ENCODE results near the gene CYTH2. TPM values are rescaled to one million over a fixed set of nuclear protein-coding genes. Genes with fewer than 3 reads are reported as not detected.

The CYTH2 gene, protein sequence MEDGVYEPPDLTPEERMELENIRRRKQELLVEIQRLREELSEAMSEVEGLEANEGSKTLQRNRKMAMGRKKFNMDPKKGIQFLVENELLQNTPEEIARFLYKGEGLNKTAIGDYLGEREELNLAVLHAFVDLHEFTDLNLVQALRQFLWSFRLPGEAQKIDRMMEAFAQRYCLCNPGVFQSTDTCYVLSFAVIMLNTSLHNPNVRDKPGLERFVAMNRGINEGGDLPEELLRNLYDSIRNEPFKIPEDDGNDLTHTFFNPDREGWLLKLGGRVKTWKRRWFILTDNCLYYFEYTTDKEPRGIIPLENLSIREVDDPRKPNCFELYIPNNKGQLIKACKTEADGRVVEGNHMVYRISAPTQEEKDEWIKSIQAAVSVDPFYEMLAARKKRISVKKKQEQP
- 100 to 1,000 TPM in 2 of 4 donors, 10 to 100 TPM in 2; 91.6 to 232 (median 139) TPM for total RNA-seq

DNA sequence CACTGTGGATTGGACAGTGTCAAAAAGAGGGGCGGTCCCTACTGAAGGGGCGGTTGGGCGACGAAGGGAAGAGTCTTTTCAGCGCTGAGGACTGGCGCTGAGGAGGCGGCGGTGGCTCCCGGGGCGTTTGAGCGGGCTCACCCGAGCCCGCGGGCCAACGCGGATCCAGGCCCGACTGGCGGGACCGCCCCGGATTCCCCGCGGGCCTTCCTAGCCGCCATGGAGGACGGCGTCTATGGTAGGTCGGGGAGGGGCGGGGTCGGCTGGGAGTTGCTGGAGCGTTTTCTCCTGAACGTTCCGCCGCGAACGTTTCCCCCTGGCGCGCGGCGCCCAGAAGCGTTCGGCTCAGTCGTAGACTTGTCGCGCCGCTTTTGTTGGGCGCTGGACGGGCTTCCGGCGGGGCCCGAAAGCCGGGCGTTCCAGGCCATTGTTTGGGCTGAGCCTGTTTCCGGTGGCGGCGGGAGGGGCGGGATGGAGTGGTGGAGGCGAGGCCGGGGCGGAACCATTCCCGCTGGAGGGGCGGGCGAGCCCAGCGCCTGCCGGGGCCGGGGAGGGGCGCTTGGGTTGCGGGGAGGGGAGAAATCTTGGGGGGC is at the start of gene CYTH2:
CYTH2 (plus strand) TSS at position 81 of the 593 bp plus-strand sequence; CDS start at position 220, 139 bp downstream.
- 0% methylated on average over 8 to 15 of the region's 66 CpGs for WGBS, 2 donors
- peaks cover 41 to 46% of the 10 kb centered on the region in 2 donors for H3K4me1 ChIP-seq
- H3K4me3 ChIP-seq (replicated peaks in 1 of 3) = peak within 1 kb of the TSS; percentile 43 to 89 (median 75)
- peaks cover 36 to 40% of the 10 kb centered on the region in 2 donors for H3K36me3 ChIP-seq
- DNase-seq = peak; percentile 88 to 91
- no peaks in the 10 kb centered on the region for H3K27me3 ChIP-seq
- TF ChIP-seq, protein P1, sequence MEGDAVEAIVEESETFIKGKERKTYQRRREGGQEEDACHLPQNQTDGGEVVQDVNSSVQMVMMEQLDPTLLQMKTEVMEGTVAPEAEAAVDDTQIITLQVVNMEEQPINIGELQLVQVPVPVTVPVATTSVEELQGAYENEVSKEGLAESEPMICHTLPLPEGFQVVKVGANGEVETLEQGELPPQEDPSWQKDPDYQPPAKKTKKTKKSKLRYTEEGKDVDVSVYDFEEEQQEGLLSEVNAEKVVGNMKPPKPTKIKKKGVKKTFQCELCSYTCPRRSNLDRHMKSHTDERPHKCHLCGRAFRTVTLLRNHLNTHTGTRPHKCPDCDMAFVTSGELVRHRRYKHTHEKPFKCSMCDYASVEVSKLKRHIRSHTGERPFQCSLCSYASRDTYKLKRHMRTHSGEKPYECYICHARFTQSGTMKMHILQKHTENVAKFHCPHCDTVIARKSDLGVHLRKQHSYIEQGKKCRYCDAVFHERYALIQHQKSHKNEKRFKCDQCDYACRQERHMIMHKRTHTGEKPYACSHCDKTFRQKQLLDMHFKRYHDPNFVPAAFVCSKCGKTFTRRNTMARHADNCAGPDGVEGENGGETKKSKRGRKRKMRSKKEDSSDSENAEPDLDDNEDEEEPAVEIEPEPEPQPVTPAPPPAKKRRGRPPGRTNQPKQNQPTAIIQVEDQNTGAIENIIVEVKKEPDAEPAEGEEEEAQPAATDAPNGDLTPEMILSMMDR (IDR thresholded peaks at IDR 0.05) = no peak
- TF ChIP-seq POLR2A (IDR thresholded peaks at IDR 0.05) = peak; percentile 76 to 95
- intact Hi-C loops (cut with DNase I) = no loop called here
- H3K9me3 ChIP-seq = no peaks in the 10 kb centered on the region
- H3K27ac ChIP-seq = peak within 1 kb of the TSS; percentile 94 to 97 (median 96)

DNA sequence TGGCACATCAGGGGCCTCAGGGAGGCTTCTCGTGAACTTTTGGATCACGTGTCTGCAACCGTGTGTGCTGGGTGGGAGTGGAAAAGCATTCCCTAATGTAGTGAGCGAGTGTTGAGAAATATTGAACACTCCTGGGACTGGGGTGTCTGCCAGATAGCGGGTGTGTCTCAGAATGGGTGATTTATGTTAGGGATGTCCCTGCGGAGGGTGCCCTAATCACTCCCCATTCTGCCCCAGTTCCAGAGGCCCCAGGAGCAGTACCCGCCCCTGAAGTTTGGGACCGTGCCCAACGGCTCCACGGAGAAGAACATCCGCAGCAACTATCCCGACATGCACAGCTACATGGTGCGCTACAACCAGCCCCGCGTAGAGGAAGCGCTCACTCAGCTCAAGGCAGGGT is 47.6 kb upstream of the CYTH2 start:
- TF ChIP-seq, protein P1 (IDR thresholded peaks at IDR 0.05) = no peak
- no peak for TF ChIP-seq POLR2A (IDR thresholded peaks at IDR 0.05)
- no peak overlapping the region for H3K27ac ChIP-seq
- H3K4me3 ChIP-seq (replicated peaks in 1 of 3) = no peak overlapping the region
- no peaks in the 10 kb centered on the region for H3K36me3 ChIP-seq
- H3K4me1 ChIP-seq = peaks cover 0 to 9% of the 10 kb centered on the region in 2 donors
- no peaks in the 10 kb centered on the region for H3K27me3 ChIP-seq
- no peak for DNase-seq
- WGBS, 2 donors = 82 to 85% methylated on average over 15 to 16 of the region's 16 CpGs
- no peaks in the 10 kb centered on the region for H3K9me3 ChIP-seq
- intact Hi-C loops (cut with DNase I) = no loop called here

DNA sequence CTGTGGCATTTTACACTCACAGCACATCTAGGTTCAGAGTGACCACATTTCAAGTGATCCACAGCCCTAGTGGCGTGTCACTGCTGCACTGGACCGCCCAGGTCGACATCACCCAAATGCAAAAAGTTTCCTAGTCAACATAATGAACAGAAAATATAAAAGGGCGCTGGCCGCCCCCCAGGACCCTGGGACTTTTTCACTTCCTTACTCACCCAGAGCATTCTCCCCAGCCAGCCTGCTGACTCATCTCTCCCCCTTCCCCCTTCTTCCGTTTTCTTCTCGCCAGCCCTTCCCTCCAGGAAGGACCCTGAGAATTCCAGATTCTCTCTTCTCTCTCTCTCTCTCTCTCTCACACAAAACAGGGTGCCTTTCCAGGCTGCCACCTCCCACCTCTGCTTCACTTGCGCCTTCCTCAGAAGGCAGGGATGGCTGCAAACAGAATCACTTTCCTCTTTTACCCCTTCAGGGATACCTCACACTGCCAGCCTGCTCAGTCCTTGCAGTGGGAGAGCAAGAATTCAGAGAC is 44.4 kb upstream of the CYTH2 start:
- TF ChIP-seq POLR2A (IDR thresholded peaks at IDR 0.05) = no peak
- TF ChIP-seq, protein P1 (IDR thresholded peaks at IDR 0.05) = no peak
- Histone ChIP-seq H3K27me3 (no peaks in the 10 kb centered on the region), H3K9me3 (no peaks in the 10 kb centered on the region), H3K36me3 (no peaks in the 10 kb centered on the region), H3K27ac (peak overlapping the region in 1 of 3 donors; percentile 33), H3K4me1 (no peaks in the 10 kb centered on the region), H3K4me3 (replicated peaks in 1 of 3) (no peak overlapping the region)
- intact Hi-C loops (cut with DNase I) = no loop called here
- 59 to 62% methylated on average over 8 of the region's 8 CpGs for WGBS, 2 donors
- DNase-seq = no peak

DNA sequence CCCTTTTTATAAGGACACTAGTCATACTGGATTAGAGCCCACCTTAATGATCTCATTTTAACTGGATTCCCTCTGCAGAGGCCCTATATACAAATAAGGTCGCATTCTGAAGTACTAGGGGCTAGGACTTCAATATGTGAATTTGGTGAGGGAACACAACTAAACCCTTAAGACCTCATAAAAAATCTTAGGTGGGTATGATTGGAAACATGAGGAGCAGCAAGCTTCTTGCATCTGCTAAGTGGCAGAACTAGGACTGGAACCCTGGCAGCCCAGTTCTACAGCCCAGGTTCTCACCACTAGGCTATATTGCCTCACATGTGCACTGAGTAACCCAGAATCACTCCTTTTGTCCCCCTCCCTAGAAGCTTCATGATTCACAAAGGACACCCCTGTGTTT is 40.5 kb upstream of the CYTH2 start:
- 84 to 100% methylated on average over 1 of the region's 1 CpG for WGBS, 2 donors
- no peak for DNase-seq
- no peaks in the 10 kb centered on the region for H3K4me1 ChIP-seq
- H3K9me3 ChIP-seq = no peaks in the 10 kb centered on the region
- H3K27me3 ChIP-seq = no peaks in the 10 kb centered on the region
- H3K4me3 ChIP-seq (replicated peaks in 1 of 3) = no peak overlapping the region
- TF ChIP-seq, protein P1 (IDR thresholded peaks at IDR 0.05) = no peak
- TF ChIP-seq POLR2A (IDR thresholded peaks at IDR 0.05) = no peak
- intact Hi-C loops (cut with DNase I) = no loop called here
- H3K27ac ChIP-seq = no peak overlapping the region
- no peaks in the 10 kb centered on the region for H3K36me3 ChIP-seq

DNA sequence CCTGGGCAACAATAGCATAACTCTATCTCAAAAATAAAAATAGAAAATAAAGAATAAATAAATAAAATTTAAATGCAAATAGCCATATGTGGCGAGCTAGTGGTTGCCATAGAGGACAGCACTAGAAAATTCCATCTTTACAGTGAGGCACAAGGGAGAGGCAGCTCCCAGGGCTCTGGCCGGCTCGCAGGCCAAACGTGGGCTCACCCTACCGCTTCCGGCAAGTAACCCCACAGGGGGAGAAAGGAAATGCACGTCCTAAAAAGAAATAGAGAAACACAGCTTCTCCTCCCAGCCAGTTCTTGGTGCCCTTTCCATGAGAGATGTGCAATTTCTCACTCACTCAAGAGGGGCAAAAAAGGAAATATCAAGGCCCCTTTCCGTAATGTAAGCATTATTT is 35.8 kb upstream of the CYTH2 start:
- no peaks in the 10 kb centered on the region for H3K36me3 ChIP-seq
- DNase-seq = no peak
- no peak for TF ChIP-seq POLR2A (IDR thresholded peaks at IDR 0.05)
- TF ChIP-seq, protein P1 (IDR thresholded peaks at IDR 0.05) = no peak
- H3K27ac ChIP-seq = no peak overlapping the region
- intact Hi-C loops (cut with DNase I) = no loop called here
- H3K27me3 ChIP-seq = no peaks in the 10 kb centered on the region
- WGBS, 2 donors = 71 to 73% methylated on average over 8 of the region's 8 CpGs
- no peaks in the 10 kb centered on the region for H3K9me3 ChIP-seq
- no peaks in the 10 kb centered on the region for H3K4me1 ChIP-seq
- H3K4me3 ChIP-seq (replicated peaks in 1 of 3) = no peak overlapping the region
